Skin of body (tissue), 2 donors: ENCODE measurements around the gene GATM. TPM values are rescaled to one million over a fixed set of nuclear protein-coding genes. Genes with fewer than 3 reads are reported as not detected.

Experiments
- DNase-seq: peaks from one replicate; lab custom pipeline; 2025; lab: John Stamatoyannopoulos, UW
- total RNA-seq: library from RNA; depleted of rRNA; stranded (reverse); fragments of >200 nt; gene quantifications from one replicate; pipeline ENCODE4 v1.2.3, GENCODE V29; 2014

GATM gene
- total RNA-seq: 132 TPM

- DNase-seq: peak; percentile 52
Measured at GRCh38 chr15:45378149-45378912, at the start of gene GATM. TSS of gene GATM (minus strand) at chr15:45378544. CDS start at chr15:45378453, 91 bp downstream.

- DNase-seq: no peak
Measured at GRCh38 chr15:45427085-45427484, 48.7 kb upstream of the GATM start.

- no peak for DNase-seq
Measured at GRCh38 chr15:45425135-45425534, 46.8 kb upstream of the GATM start.

- DNase-seq: no peak
Measured at GRCh38 chr15:45424429-45424828, 46.1 kb upstream of the GATM start.

DNA sequence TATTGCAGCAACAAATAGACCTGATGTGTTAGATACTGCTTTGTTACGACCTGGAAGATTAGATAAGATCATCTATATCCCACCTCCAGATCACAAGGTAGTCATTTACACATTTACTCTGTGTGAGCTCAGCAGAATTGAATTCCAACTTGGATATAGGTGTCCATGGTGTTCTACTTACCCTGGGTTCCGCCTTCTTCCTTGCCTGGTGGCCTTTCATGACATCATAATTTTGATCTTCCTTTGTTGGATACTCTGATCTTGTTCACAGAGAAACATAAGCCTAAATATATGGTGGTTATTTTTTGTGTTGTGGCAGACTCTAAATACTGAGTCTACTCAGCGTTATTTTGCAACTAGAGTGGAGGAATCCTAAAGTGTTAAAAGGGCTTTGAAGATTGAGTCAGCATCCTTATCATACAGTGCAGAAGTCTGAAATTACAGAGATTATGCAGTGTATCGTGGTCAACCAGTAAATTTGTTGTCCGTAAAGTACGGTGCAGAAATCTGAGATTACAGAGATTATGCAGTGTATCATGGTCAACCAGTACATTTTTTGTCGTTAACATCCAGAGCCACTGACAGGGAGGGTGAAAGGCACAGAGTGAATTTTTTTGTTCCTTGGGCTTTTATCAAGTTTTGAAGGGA lies 39.1 kb upstream of the GATM start:
- no peak for DNase-seq

- no peak for DNase-seq
Measured at GRCh38 chr15:45414215-45414885, 36.0 kb upstream of the GATM start.

DNA sequence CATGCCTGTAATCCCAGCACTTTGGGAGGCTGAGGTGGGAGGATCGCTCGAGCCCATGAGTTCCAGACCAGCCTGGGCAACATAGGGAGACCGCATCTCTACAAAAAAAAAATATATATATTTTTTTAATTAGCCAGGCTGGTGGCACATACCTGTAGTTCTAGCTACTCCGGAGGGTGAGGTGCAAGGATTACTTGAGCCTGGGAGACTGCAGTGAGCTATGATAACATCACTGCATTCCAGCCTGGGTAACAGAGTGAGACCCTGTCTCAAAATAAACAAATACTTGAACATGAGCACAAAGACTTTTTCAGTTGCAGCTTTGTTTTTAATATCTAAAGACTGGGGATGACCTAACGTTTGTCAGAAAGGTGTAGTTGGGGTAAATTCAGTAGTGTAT lies 31.3 kb upstream of the GATM start:
- DNase-seq: no peak

DNA sequence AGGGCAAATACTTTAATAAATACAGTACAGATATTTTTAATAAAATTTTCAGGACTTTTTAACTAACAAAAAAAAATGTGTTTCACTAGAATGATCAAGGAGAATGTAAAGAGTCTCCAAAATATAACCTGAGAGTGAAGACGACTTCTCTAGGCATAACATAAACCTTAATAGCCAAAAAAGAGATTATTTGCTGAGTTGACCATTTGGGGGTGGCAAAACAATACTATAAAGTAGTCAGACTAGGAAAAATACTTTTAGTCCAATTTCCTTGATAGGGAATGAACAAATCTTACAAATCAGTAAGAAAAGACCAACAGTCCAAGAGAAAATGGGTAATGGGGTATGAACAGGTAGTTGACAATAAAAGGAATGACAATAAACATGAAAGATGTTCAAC lies 29.4 kb upstream of the GATM start:
- DNase-seq: no peak

GRCh38 chr15:45402955-45403877 lies 24.9 kb upstream of the GATM start:
- DNase-seq: no peak

- peak; percentile 95 for DNase-seq
Measured at GRCh38 chr15:45402162-45402954, 24.0 kb upstream of the GATM start.

DNA sequence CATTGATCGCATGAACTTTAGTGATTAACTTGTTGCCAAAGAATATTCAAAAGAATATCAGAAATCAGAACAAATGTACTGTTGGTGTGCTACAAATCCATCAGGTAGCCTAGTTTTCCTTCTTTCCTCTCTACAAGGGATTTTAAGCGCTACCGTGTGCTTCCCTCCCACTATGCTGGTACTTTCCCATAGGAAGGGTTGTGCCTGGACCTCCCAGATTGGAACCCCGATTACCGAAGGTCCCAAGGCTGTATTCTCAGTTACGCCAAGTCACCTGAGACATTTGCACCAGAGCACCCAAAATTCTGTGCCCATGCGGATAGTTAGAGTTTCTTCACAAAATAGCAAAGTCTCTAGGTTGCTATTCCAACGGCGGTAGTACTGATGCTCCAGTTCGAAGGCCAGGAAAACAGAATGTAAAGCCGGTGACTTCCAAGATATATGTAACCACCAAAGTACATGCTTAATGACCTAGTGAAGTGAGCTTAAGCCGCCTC lies 23.4 kb upstream of the GATM start:
- DNase-seq: no peak

DNA sequence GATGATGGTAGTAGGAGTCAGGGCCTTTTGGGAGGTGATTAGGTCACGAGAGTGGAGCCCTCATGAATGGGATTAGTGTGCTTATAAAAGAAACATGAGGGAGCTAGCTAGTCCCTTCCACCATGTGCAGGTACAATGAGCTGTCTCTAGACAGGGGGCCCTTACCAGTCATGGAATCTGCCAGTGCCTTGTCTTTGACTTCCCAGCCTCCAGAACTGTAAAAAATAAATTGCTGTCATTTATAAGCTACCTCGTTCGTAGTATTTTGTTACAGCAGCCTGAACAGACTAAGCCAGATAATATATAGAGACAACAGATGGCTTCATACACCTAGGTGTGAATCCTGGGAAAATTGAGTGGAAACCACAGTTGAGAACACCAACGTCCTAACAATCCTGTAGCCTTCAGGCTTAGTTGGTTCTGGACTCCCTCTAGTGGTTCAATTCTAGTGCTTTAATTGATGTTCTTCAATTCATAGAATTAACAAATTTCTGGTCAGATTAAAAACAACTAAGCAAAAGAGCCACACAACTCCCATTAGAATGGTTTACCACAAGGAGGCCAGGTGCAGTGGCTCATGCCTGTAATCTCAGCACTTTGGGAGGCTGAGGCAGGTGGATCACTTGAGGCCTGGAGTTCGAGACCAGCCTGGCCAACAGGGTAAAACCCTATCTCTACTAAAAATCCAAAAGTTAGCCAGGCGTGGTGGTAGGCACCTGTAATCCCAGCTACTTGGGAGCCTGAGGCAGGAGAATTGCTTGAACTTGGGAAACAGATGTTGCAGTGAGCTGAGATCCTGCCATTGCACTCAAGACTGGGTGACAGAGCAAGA lies 21.3 kb upstream of the GATM start:
- peak; percentile 11 for DNase-seq

- no peak for DNase-seq
Measured at GRCh38 chr15:45397116-45397665, 18.8 kb upstream of the GATM start.

GRCh38 chr15:45395943-45396342 lies 17.6 kb upstream of the GATM start:
- DNase-seq: no peak

GRCh38 chr15:45394681-45395080 lies 16.3 kb upstream of the GATM start:
- DNase-seq: no peak

- DNase-seq: no peak
Measured at GRCh38 chr15:45393851-45394250, 15.5 kb upstream of the GATM start.

DNA sequence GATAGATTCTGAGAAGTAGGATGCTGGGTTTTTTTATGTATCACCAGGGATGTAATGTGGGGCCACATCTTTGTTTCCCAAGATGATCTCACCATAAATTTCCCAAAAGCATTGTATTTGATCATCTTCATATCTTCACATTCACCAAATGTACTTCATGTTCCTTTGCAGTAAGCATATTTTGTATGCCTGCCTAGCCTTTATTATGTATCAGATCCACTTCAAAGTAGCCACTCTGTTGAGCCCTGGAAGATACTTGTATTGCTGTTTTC lies 14.2 kb upstream of the GATM start:
- DNase-seq: no peak

DNA sequence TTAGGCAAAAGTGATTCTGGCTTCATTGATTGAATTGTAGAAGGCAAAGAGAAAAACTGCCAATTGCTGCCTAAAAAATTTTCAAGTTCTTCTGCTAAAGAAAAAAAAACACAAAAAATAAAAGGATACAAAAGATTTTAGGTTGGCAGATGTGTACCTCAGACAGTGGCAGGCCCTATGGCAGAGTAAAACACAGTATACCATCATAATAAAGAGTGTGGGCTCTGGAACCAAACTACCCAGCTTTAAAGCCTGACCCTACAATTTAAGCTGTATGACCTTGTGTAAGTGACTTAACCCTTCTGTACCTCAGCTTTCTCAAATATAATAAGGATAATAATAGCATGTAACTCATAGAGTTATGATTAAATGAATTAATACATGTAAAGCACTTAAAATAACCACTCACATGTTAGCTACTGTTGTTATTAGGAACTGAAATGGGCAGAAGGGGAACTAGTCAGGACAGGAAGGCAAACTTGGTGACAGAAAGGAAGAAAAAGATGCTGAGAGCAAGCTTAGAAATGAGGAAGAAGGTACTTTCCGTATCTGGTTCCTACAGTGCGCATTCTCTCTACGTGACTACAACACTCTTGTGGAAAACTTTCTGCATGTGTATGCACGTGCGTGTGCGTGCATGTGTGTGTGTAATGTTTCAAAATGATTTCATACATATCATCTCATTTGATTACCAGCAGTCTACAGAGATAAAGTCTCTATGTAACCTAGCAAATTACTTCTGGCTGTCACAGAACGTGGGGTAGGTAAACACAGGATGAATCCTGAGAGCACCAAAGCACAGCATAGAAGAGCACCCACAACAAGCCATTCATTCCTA lies 13.6 kb upstream of the GATM start:
- DNase-seq: no peak

- DNase-seq: no peak
Measured at GRCh38 chr15:45389351-45389750, 11.0 kb upstream of the GATM start.
